WTC11 (cell line): ENCODE data around the gene EFEMP2. TPM values are rescaled to one million over a fixed set of nuclear protein-coding genes. Genes with fewer than 3 reads are reported as not detected.

Experiments
- ATAC-seq: fragments of 200-7000 bp; cut with Tn5 transposase; 2 replicates; pipeline ENCODE4 v1.10.0; 2021; ENCODE audit warnings: mild to moderate bottlenecking, moderate library complexity
- CTCF ChIA-PET: fragments of 300-600 bp; sonication (Branson Sonifier 250); formaldehyde crosslinking; loops from one replicate; lab custom pipeline; 2021; ENCODE audit warnings: antibody characterized with exemption; lab: Charles Lee
- POLR2A ChIA-PET: fragments of 350-600 bp; sonication (Branson Sonifier 250); formaldehyde crosslinking; loops from one replicate; lab custom pipeline; 2021; ENCODE audit warnings: antibody characterized with exemption; lab: Charles Lee
- DNase-seq: peaks from one replicate; pipeline ENCODE4 v3.0.0; 2021; ENCODE audit warnings: low spot score
- H3K27ac Mint-ChIP-seq: 2 replicates; pipeline ENCODE4 v1.8.0; 2021; ENCODE audit warnings: mixed read lengths
- H3K27me3 Mint-ChIP-seq: 2 replicates; pipeline ENCODE4 v1.8.0; 2021; ENCODE audit warnings: low read depth, mild to moderate bottlenecking, moderate library complexity, mixed read lengths
- H3K36me3 Mint-ChIP-seq: 2 replicates; pipeline ENCODE4 v1.8.0; 2021; ENCODE audit warnings: mixed read lengths
- H3K4me1 Mint-ChIP-seq: 2 replicates; pipeline ENCODE4 v1.8.0; 2022; ENCODE audit warnings: mixed read lengths
- H3K4me3 Mint-ChIP-seq: 2 replicates; pipeline ENCODE4 v1.8.0; 2021; ENCODE audit warnings: mild to moderate bottlenecking, moderate library complexity, mixed read lengths
- H3K9me3 Mint-ChIP-seq: 2 replicates; pipeline ENCODE4 v1.8.0; 2021; ENCODE audit warnings: mixed read lengths
- CREB1 ChIP-seq: sonication (generic); formaldehyde crosslinking; IDR thresholded peaks from 2 replicates; pipeline ENCODE4 v1.8.0; 2023; ENCODE audit warnings: mild to moderate bottlenecking, missing genetic modification reagents
- ERG ChIP-seq: fragments of 250-450 bp; sonication (Bioruptor Pico); IDR thresholded peaks from 2 replicates; pipeline ENCODE4 v1.8.0; 2021; ENCODE audit warnings: mild to moderate bottlenecking
- ETV6 ChIP-seq: sonication (generic); formaldehyde crosslinking; IDR thresholded peaks from 2 replicates; pipeline ENCODE4 v1.8.1; 2022; ENCODE audit warnings: mild to moderate bottlenecking, missing genetic modification reagents
- FOXP1 ChIP-seq: sonication (generic); formaldehyde crosslinking; IDR thresholded peaks from 2 replicates; pipeline ENCODE4 v1.8.0; 2022; ENCODE audit warnings: missing genetic modification reagents, mild to moderate bottlenecking, moderate library complexity, borderline replicate concordance
- GABPB1 ChIP-seq: sonication (generic); formaldehyde crosslinking; IDR thresholded peaks from 2 replicates; pipeline ENCODE4 v1.8.1; 2023; ENCODE audit warnings: mild to moderate bottlenecking, missing genetic modification reagents
- IRF1 ChIP-seq: sonication (generic); formaldehyde crosslinking; IDR thresholded peaks from 2 replicates; pipeline ENCODE4 v1.8.0; 2023; ENCODE audit warnings: missing genetic modification reagents
- IRF2 ChIP-seq: sonication (generic); formaldehyde crosslinking; IDR thresholded peaks from 2 replicates; pipeline ENCODE4 v1.8.0; 2022; ENCODE audit warnings: low read depth, missing genetic modification reagents, borderline replicate concordance
- MYBL2 ChIP-seq: sonication (generic); formaldehyde crosslinking; IDR thresholded peaks from 2 replicates; pipeline ENCODE4 v1.8.1; 2023; ENCODE audit warnings: mild to moderate bottlenecking, moderate library complexity, missing genetic modification reagents
- NFATC4 ChIP-seq: fragments of 250-450 bp; sonication (Bioruptor Pico); IDR thresholded peaks from 2 replicates; pipeline ENCODE4 v1.9.0; 2021; ENCODE audit warnings: mild to moderate bottlenecking
- SMAD3 ChIP-seq: sonication (generic); formaldehyde crosslinking; IDR thresholded peaks from 2 replicates; pipeline ENCODE4 v1.8.0; 2022; ENCODE audit warnings: missing genetic modification reagents, mild to moderate bottlenecking, borderline replicate concordance
- SP1 ChIP-seq: sonication (generic); formaldehyde crosslinking; conservative IDR thresholded peaks from 2 replicates; pipeline ENCODE4 v1.8.1; 2022; ENCODE audit warnings: missing genetic modification reagents
- TEAD1 ChIP-seq: sonication (generic); formaldehyde crosslinking; IDR thresholded peaks from 2 replicates; pipeline ENCODE4 v1.8.0; 2022; ENCODE audit warnings: mild to moderate bottlenecking, missing genetic modification reagents
- USF1 ChIP-seq: sonication (generic); formaldehyde crosslinking; IDR thresholded peaks from 2 replicates; pipeline ENCODE4 v1.8.0; 2022; ENCODE audit warnings: mild to moderate bottlenecking, missing genetic modification reagents
- ZNF121 ChIP-seq: sonication (generic); formaldehyde crosslinking; IDR thresholded peaks from 2 replicates; pipeline ENCODE4 v1.8.0; 2023; ENCODE audit warnings: missing genetic modification reagents
- ZNF281 ChIP-seq: sonication (generic); formaldehyde crosslinking; IDR thresholded peaks from 2 replicates; pipeline ENCODE4 v1.8.0; 2023; ENCODE audit warnings: mild to moderate bottlenecking, missing genetic modification reagents
- ZNF416 ChIP-seq: fragments of 250-450 bp; sonication (Bioruptor Pico); IDR thresholded peaks from 2 replicates; pipeline ENCODE4 v1.9.0; 2021; ENCODE audit warnings: mild to moderate bottlenecking, inconsistent platforms
- total RNA-seq: library from RNA; stranded (reverse); gene quantifications from 3 replicates; pipeline ENCODE4 v1.2.3, GENCODE V29; 2021
- TF ChIP-seq, protein P1 (sequence below): sonication (generic); formaldehyde crosslinking; IDR thresholded peaks from 2 replicates; pipeline ENCODE4 v1.8.1; 2022; ENCODE audit warnings: low read depth, missing genetic modification reagents, borderline replicate concordance
- TF ChIP-seq, protein P2 (sequence below): sonication (generic); formaldehyde crosslinking; IDR thresholded peaks from 2 replicates; pipeline ENCODE4 v1.8.1; 2023; ENCODE audit warnings: mild to moderate bottlenecking, missing genetic modification reagents, moderate library complexity
- TF ChIP-seq, protein P3 (sequence below): sonication (generic); formaldehyde crosslinking; IDR thresholded peaks from 2 replicates; pipeline ENCODE4 v1.8.1; 2023; ENCODE audit warnings: mild to moderate bottlenecking, missing genetic modification reagents

The EFEMP2 gene
- total RNA-seq, 1 experiment from 2014 or later, result 14.2 TPM

DNA sequence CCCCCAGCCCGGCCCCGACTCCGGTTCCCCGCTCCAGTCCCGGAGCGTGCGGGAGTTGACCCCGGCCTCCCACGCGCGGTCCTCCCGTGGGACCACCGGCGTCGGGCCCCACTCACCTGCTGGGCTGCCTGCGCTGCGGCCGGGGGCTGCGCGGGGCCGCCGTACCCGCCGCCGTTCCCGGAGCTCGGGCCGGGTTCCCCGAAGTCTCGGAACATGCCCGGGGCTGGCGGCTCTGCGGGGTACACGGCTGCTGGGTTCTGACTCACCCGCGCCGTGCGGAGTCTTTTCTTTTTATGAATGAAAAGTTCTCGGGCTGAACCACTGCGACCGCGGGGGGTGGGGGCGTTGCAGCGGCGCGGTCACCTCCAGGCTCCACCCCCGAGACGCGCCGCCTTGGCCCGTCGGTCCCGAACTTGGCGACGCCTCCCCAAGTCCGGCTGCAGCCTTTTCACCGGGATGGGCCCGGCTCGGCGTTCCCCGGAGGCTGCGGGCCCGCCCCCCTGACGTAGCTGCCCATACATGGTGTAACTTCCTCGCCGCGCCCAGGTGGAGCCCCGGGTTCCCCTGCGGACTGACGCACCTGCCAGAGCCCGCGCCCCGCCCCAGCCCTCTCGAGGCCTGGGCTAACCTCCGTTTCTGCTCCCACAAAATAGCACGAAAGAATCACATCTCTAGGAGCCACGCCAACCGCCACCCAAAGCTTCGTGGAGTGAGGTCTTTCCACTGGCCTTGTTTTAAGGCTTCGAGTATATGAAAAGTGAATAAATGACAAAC lies 27.7 kb upstream of the EFEMP2 start, which contains the start of gene FOSL1 (continued):
- TF ChIP-seq ZNF121 (CRISPR knock-in tag), result peak; percentile 72
- no peak for TF ChIP-seq SMAD3 (CRISPR knock-in tag)
- no peak for TF ChIP-seq MYBL2 (CRISPR knock-in tag)
- TF ChIP-seq GABPB1 (CRISPR knock-in tag), result peak; percentile 51
- TF ChIP-seq ZNF281 (CRISPR knock-in tag), result no peak
- no peak for TF ChIP-seq USF1
- TF ChIP-seq, protein P1, sequence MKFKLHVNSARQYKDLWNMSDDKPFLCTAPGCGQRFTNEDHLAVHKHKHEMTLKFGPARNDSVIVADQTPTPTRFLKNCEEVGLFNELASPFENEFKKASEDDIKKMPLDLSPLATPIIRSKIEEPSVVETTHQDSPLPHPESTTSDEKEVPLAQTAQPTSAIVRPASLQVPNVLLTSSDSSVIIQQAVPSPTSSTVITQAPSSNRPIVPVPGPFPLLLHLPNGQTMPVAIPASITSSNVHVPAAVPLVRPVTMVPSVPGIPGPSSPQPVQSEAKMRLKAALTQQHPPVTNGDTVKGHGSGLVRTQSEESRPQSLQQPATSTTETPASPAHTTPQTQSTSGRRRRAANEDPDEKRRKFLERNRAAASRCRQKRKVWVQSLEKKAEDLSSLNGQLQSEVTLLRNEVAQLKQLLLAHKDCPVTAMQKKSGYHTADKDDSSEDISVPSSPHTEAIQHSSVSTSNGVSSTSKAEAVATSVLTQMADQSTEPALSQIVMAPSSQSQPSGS, result no peak
- no peak for TF ChIP-seq NFATC4
- TF ChIP-seq ETV6 (CRISPR knock-in tag), result no peak
- TF ChIP-seq, protein P2, sequence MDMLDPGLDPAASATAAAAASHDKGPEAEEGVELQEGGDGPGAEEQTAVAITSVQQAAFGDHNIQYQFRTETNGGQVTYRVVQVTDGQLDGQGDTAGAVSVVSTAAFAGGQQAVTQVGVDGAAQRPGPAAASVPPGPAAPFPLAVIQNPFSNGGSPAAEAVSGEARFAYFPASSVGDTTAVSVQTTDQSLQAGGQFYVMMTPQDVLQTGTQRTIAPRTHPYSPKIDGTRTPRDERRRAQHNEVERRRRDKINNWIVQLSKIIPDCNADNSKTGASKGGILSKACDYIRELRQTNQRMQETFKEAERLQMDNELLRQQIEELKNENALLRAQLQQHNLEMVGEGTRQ (CRISPR knock-in tag), result no peak
- TF ChIP-seq, all 79 proteins: peak for 7

DNA sequence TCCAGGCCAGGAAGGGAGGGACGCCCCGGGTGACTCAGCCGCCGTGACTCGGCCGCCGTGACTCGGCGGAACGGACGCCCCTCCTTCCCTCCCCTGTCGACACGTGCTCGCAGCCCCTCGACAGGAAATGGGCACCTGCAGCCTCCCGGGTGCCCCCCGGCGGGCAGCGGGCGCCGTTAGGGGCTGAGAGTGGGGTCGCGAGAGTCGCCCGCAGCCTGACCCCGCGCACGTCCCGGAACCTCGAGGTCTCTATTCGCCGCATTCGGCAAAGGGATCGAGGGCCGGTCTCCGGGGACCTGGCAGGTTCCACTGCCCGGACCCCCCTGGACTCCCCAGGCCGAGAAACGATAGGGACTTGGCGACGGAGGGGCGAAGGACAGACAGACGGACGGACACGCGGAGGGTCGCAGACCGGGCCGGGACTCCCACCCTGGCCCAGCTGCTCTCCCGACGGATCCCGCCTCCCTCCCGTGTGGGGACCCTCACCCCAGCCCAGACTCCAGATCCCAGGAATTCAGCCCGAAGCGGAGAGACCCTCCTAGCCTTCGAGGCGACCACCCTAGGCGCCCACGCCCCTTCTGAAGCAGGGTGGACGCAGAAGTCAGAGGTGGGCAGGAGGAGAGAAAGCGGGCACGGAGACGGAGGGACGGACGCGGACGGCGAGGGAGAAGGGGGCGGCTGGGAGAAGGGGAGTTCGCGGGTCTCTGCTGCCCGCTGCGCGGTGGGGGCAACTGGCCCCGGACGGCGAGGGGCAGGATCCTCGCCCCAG lies 26.9 kb upstream of the EFEMP2 start:
- H3K9me3 Mint-ChIP-seq, result no peaks in the 10 kb centered on the region
- no peaks in the 10 kb centered on the region; the same call in 1 of the 2 replicates for H3K36me3 Mint-ChIP-seq
- ATAC-seq, result peak; percentile 4
- H3K27me3 Mint-ChIP-seq, result peaks cover 72% of the 10 kb centered on the region
- H3K4me1 Mint-ChIP-seq, result 0 out of 2 replicates have a peak, but pooled peaks cover 4% of the 10 kb centered on the region
- ChIA-PET CTCF (interaction anchor here (0.7 to 2.8 kb wide), 9 partner anchors 10 to 188 kb away, joined by 3 to 47 read pairs (median 4); partner anchors contain the start of genes CCDC85B, FIBP and MUS81), POLR2A (interaction anchor here (0.7 to 1.7 kb wide), 5 partner anchors 9 to 48 kb away, joined by 3 to 7 read pairs (median 6); partner anchors contain the start of genes CCDC85B and FIBP)
- no peak overlapping the region for H3K27ac Mint-ChIP-seq
- H3K4me3 Mint-ChIP-seq, result peak overlapping the region; percentile 72
- peak; percentile 49 for DNase-seq
- TF ChIP-seq CREB1 (0 out of 2 replicates have a peak, but pooled peaks have one; percentile 58), FOXP1 (CRISPR knock-in tag) (0 out of 2 replicates have a peak, but pooled peaks have one; percentile 17), TEAD1 (CRISPR knock-in tag) (peak; percentile 17; the same call in 1 of the 2 replicates), IRF2 (CRISPR knock-in tag) (no peak), ERG (CRISPR knock-in tag) (no peak), USF1 (peak; percentile 46; the same call in 1 of the 2 replicates), ZNF281 (CRISPR knock-in tag) (no peak), ZNF416 (CRISPR knock-in tag) (no peak), IRF1 (peak; percentile 30; the same call in 1 of the 2 replicates), SP1 (peak; percentile 61; the same call in 1 of the 2 replicates)
- TF ChIP-seq, protein P3, sequence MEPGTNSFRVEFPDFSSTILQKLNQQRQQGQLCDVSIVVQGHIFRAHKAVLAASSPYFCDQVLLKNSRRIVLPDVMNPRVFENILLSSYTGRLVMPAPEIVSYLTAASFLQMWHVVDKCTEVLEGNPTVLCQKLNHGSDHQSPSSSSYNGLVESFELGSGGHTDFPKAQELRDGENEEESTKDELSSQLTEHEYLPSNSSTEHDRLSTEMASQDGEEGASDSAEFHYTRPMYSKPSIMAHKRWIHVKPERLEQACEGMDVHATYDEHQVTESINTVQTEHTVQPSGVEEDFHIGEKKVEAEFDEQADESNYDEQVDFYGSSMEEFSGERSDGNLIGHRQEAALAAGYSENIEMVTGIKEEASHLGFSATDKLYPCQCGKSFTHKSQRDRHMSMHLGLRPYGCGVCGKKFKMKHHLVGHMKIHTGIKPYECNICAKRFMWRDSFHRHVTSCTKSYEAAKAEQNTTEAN, result peak; percentile 75; the same call in 1 of the 2 replicates
